A549 (cell line): ENCODE data around the gene STYXL1. TPM values are rescaled to one million over a fixed set of nuclear protein-coding genes. Genes with fewer than 3 reads are reported as not detected.

Experiments
- ATAC-seq, 2 experiments: fragments of 200-7000 bp in 1 of 2; fragments of >200 bp in 1 of 2; cut with Nextera tagmentation in 1 of 2; cut with Tn5 transposase in 1 of 2; 3 replicates each; pipeline versions ENCODE4 v1.8.0 to v1.9.1; 2018 to 2020; ENCODE audit warnings: mild to moderate bottlenecking in 1 of 2, moderate library complexity in 1 of 2
- CTCF ChIA-PET: fragments of 300-600 bp; sonication (Branson Sonifier 250); formaldehyde crosslinking; extraction: SDS; loops from one replicate; lab custom pipeline; 2021; ENCODE audit warnings: antibody characterized with exemption, inconsistent platforms; lab: Yijun Ruan, JAX
- POLR2A ChIA-PET: fragments of 350-600 bp; formaldehyde crosslinking; extraction: SDS; loops from one replicate; lab custom pipeline; 2021; ENCODE audit warnings: antibody characterized with exemption, inconsistent platforms; lab: Yijun Ruan, JAX
- DNase-seq, 2 experiments: peaks; one replicate each; pipeline versions ENCODE4 v3.0.0 to v3.0.0-alpha.2; 2011 to 2016; ENCODE audit warnings: low read depth in 1 of 2, low spot score in 1 of 2
- FAIRE-seq: peaks from 2 replicates; lab custom pipeline; 2011; peaks lifted over from hg19 to GRCh38; lab: Jason Lieb, UNC
- H3K27ac ChIP-seq, 2 experiments: fragments of >200 bp; sonication (Bioruptor Twin); formaldehyde crosslinking; 3 replicates each; pipeline ENCODE4 v1.5.1; 2016 to 2017
- H3K4me1 ChIP-seq: fragments of >200 bp; sonication (Bioruptor Twin); formaldehyde crosslinking; 3 replicates; pipeline ENCODE4 v1.6.1; 2016
- H3K4me2 ChIP-seq: fragments of >200 bp; sonication (Bioruptor Twin); formaldehyde crosslinking; 3 replicates; pipeline ENCODE4 v1.6.1; 2016
- H3K4me3 ChIP-seq: fragments of >200 bp; sonication (Bioruptor Twin); formaldehyde crosslinking; 3 replicates; pipeline ENCODE4 v1.5.1; 2016
- H3K9me3 ChIP-seq: fragments of >200 bp; sonication (Bioruptor Twin); formaldehyde crosslinking; 3 replicates; pipeline ENCODE4 v1.6.1; 2016
- BCL3 ChIP-seq: fragments of >200 bp; sonication (Bioruptor Twin); formaldehyde crosslinking; IDR thresholded peaks from 3 replicates; pipeline ENCODE4 v1.6.1; 2016
- CBX2 ChIP-seq: fragments of 200-600 bp; sonication (generic); IDR thresholded peaks from 2 replicates; pipeline ENCODE4 v1.6.1; 2016; ENCODE audit warnings: low read depth, mild to moderate bottlenecking, borderline replicate concordance
- CEBPB ChIP-seq, 2 experiments: fragments of >200 bp in 1 of 2; sonication (Bioruptor Twin) in 1 of 2; formaldehyde crosslinking in 1 of 2; IDR thresholded peaks; 2 replicates each; pipeline ENCODE4 v1.6.1; 2012 to 2016
- CTCF ChIP-seq: fragments of >200 bp; sonication (Bioruptor Twin); formaldehyde crosslinking; IDR thresholded peaks from 3 replicates; pipeline ENCODE4 v1.5.1; 2016
- ELK1 ChIP-seq: fragments of 150-350 bp; IDR thresholded peaks from 2 replicates; pipeline ENCODE4 v1.6.1; 2014; ENCODE audit warnings: low read depth, mild to moderate bottlenecking, low read length
- FOSB ChIP-seq: fragments of 250-450 bp; sonication (Bioruptor Pico); IDR thresholded peaks from 2 replicates; pipeline ENCODE4 v1.5.0; 2020; ENCODE audit warnings: mild to moderate bottlenecking, moderate library complexity
- FOSL2 ChIP-seq, 2 experiments: fragments of 450-650 bp in 1 of 2; fragments of >200 bp in 1 of 2; sonication (Bioruptor Twin) in 1 of 2; formaldehyde crosslinking; IDR thresholded peaks; 2 replicates each; pipeline versions ENCODE4 v1.5.0 to v1.6.1; 2016 to 2020; ENCODE audit warnings: mild to moderate bottlenecking in 1 of 2, moderate library complexity in 1 of 2
- HDAC2 ChIP-seq: fragments of 200-600 bp; sonication (generic); IDR thresholded peaks from 2 replicates; pipeline ENCODE4 v1.6.1; 2016
- HES2 ChIP-seq: fragments of >200 bp; sonication (Bioruptor Twin); formaldehyde crosslinking; IDR thresholded peaks from 2 replicates; pipeline ENCODE4 v1.6.1; 2016
- HMGXB4 ChIP-seq: fragments of 250-450 bp; sonication (Bioruptor Pico); IDR thresholded peaks from 2 replicates; pipeline ENCODE4 v1.5.0; 2021; ENCODE audit warnings: mild to moderate bottlenecking, moderate library complexity, borderline replicate concordance
- HOXB5 ChIP-seq: fragments of 250-450 bp; sonication (Bioruptor Pico); IDR thresholded peaks from 2 replicates; pipeline ENCODE4 v1.5.0; 2020; ENCODE audit warnings: mild to moderate bottlenecking, moderate library complexity
- JUN ChIP-seq, 2 experiments: fragments of >200 bp; sonication (Bioruptor Twin); formaldehyde crosslinking; IDR thresholded peaks; 2 replicates in 1 of 2; 3 replicates in 1 of 2; pipeline ENCODE4 v1.6.1; 2016 to 2017
- KDM5A ChIP-seq: fragments of 200-600 bp; sonication (generic); IDR thresholded peaks from 2 replicates; pipeline ENCODE4 v1.6.1; 2016; ENCODE audit warnings: antibody characterized with exemption, mild to moderate bottlenecking
- MAFK ChIP-seq: fragments of 450-650 bp; IDR thresholded peaks from 2 replicates; pipeline ENCODE4 v1.6.1; 2014; ENCODE audit not compliant: partially characterized antibody
- MAX ChIP-seq: IDR thresholded peaks from 2 replicates; pipeline ENCODE4 v1.6.1; 2012
- NFE2L2 ChIP-seq: fragments of 150-350 bp; conservative IDR thresholded peaks from 2 replicates; pipeline ENCODE4 v1.6.1; 2014; ENCODE audit warnings: low read length
- NPAS2 ChIP-seq: fragments of 250-450 bp; sonication (Bioruptor Pico); IDR thresholded peaks from 2 replicates; pipeline ENCODE4 v1.8.0; 2022; ENCODE audit warnings: mild to moderate bottlenecking, moderate library complexity, borderline replicate concordance
- NR3C1 ChIP-seq: fragments of >200 bp; sonication (Bioruptor Twin); formaldehyde crosslinking; IDR thresholded peaks from 3 replicates; pipeline ENCODE4 v1.6.1; 2017
- PHF8 ChIP-seq: fragments of 200-600 bp; sonication (generic); IDR thresholded peaks from 2 replicates; pipeline ENCODE4 v1.6.1; 2016; ENCODE audit warnings: low read depth, mild to moderate bottlenecking, antibody characterized with exemption, moderate library complexity, borderline replicate concordance
- POLR2A ChIP-seq: IDR thresholded peaks from 2 replicates; pipeline ENCODE4 v1.6.1; 2012; ENCODE audit warnings: mild to moderate bottlenecking, low read length
- POLR2AphosphoS2 ChIP-seq: conservative IDR thresholded peaks from 2 replicates; pipeline ENCODE4 v1.6.1; 2012; ENCODE audit warnings: low read length, improper control_type of control experiment, inconsistent platforms
- RAD21 ChIP-seq, 2 experiments: fragments of >200 bp in 1 of 2; sonication (Bioruptor Twin) in 1 of 2; formaldehyde crosslinking in 1 of 2; IDR thresholded peaks in 1 of 2; conservative IDR thresholded peaks in 1 of 2; 2 replicates in 1 of 2; 3 replicates in 1 of 2; pipeline ENCODE4 v1.6.1; 2012 to 2018; ENCODE audit warnings: inconsistent platforms in 1 of 2
- RCOR1 ChIP-seq: fragments of 150-350 bp; IDR thresholded peaks from 2 replicates; pipeline ENCODE4 v1.6.1; 2014; ENCODE audit warnings: antibody characterized with exemption, low read length, low read depth
- SREBF2 ChIP-seq: fragments of 450-650 bp; IDR thresholded peaks from 2 replicates; pipeline ENCODE4 v1.6.1; 2014; ENCODE audit warnings: mild to moderate bottlenecking, moderate library complexity
- TFCP2L1 ChIP-seq: fragments of 250-450 bp; sonication (Bioruptor Pico); IDR thresholded peaks from 2 replicates; pipeline ENCODE4 v1.5.0; 2021; ENCODE audit warnings: mild to moderate bottlenecking
- ZC3H11A ChIP-seq: fragments of 450-650 bp; IDR thresholded peaks from 2 replicates; pipeline ENCODE4 v1.6.1; 2014; ENCODE audit warnings: antibody characterized with exemption, mild to moderate bottlenecking
- ZFP36 ChIP-seq: fragments of 450-650 bp; IDR thresholded peaks from 2 replicates; pipeline ENCODE4 v1.6.1; 2014; ENCODE audit warnings: borderline replicate concordance; ENCODE audit not compliant: partially characterized antibody
- ZSCAN20 ChIP-seq: fragments of 250-450 bp; sonication (Bioruptor Pico); IDR thresholded peaks from 2 replicates; pipeline ENCODE4 v1.8.0; 2022; ENCODE audit warnings: mild to moderate bottlenecking, moderate library complexity
- WGBS: methylation state at CpG from one replicate; pipeline ENCODE4 v1.1.6; 2017; ENCODE audit errors: missing lambda C conversion rate; 5-methylcytosine and 5-hydroxymethylcytosine counted together
- polyA plus RNA-seq, 4 experiments: library from polyadenylated mRNA; depleted of rRNA in 3 of 4; stranded (reverse); fragments of >200 nt; fragmentation: RNase III in 1 of 4; extraction: RNeasy Plus Mini Kit Qiagen cat#74134 plus additional on column Dnase treatment in 1 of 4; gene quantifications; 2 replicates in 3 of 4; 3 replicates in 1 of 4; pipeline ENCODE4 v1.2.3, GENCODE V29; 2011 to 2017

Gene STYXL1
- polyA plus RNA-seq, 2 of the 4 experiments (the other 2 are of a cell fraction), result 36.0 to 76.8 TPM

- Histone ChIP-seq H3K4me1 (no peaks in the 10 kb centered on the region), H3K9me3 (no peaks in the 10 kb centered on the region), H3K4me3 (no peak overlapping the region), H3K4me2 (no peak overlapping the region), H3K27ac (no peak overlapping the region)
- FAIRE-seq, result no peak
- ChIA-PET POLR2A (interaction anchor here (1.6 kb wide), 1 partner anchor 46 kb away, joined by 3 read pairs; the partner anchor contains the start of genes MDH2 and STYXL1), CTCF (interaction anchor here (1.7 to 2.6 kb wide), 3 partner anchors 10 to 136 kb away, joined by 4 to 9 read pairs (median 6); no protein-coding TSS in a partner anchor)
- no peak; a peak in 1 of 6 replicates for ATAC-seq
- DNase-seq, result no peak
- TF ChIP-seq PHF8 (no peak), NFE2L2 (no peak), FOSB (no peak), FOSL2 (IDR thresholded peaks at IDR 0.05) (no peak), FOSL2 (CRISPR knock-in tag; IDR thresholded peaks at IDR 0.05) (no peak), NR3C1 (no peak), CTCF (no peak), ZFP36 (no peak), NPAS2 (no peak), RCOR1 (no peak), POLR2AphosphoS2 (no peak), ZC3H11A (no peak), POLR2A (no peak), HDAC2 (no peak), RAD21 (conservative IDR thresholded peaks at IDR 0.05 in 1 of 2, IDR thresholded peaks at IDR 0.05 in 1 of 2) (no peak), HOXB5 (CRISPR knock-in tag) (no peak), BCL3 (no peak), ELK1 (no peak), KDM5A (no peak), MAFK (no peak), HES2 (no peak)
- 96% methylated on average over 6 of the region's 6 CpGs for WGBS
These were observed 45.7 kb downstream of the STYXL1 start for GRCh38 chr7:76002139-76002538.

GRCh38 chr7:76000566-76000965 is 47.2 kb downstream of the STYXL1 start:
- WGBS, result 92% methylated on average over 11 of the region's 11 CpGs
- FAIRE-seq (no peak), DNase-seq (no peak)

More at GRCh38 chr7:76000566-76000965, 47.2 kb downstream of the STYXL1 start:
- no peak for TF ChIP-seq MAX
- TF ChIP-seq HMGXB4 (CRISPR knock-in tag), result no peak
- no peak for TF ChIP-seq MAFK
- TF ChIP-seq CTCF, result no peak
- no peak for TF ChIP-seq CBX2
- TF ChIP-seq ZSCAN20 (CRISPR knock-in tag), result no peak
- no peak for TF ChIP-seq SREBF2
- no peak for TF ChIP-seq BCL3
- TF ChIP-seq CEBPB (IDR thresholded peaks at IDR 0.05), result no peak
- no peak for TF ChIP-seq JUN (IDR thresholded peaks at IDR 0.05)
- no peak for TF ChIP-seq TFCP2L1 (CRISPR knock-in tag)
- TF ChIP-seq, all 56 proteins: peak for 0
- Histone ChIP-seq H3K27ac (no peak overlapping the region), H3K4me1 (no peaks in the 10 kb centered on the region), H3K9me3 (no peaks in the 10 kb centered on the region), H3K4me2 (no peak overlapping the region), H3K4me3 (no peak overlapping the region)
- ChIA-PET POLR2A (no interaction called here), CTCF (interaction anchor here (1.8 to 2.6 kb wide), 2 partner anchors 20 kb away, joined by 9 read pairs; no protein-coding TSS in a partner anchor)
- ATAC-seq, result peak in 1 of 2 experiments; percentile 41; a peak in 1 of 6 replicates
